ENCODE measurements around the gene ABCC6.
"Not testable (repeated sequence)": the region's sequence is repeated elsewhere in the genome, so short reads cannot be mapped to it uniquely, and the experiment has no call there.

Gene ABCC6

DNA sequence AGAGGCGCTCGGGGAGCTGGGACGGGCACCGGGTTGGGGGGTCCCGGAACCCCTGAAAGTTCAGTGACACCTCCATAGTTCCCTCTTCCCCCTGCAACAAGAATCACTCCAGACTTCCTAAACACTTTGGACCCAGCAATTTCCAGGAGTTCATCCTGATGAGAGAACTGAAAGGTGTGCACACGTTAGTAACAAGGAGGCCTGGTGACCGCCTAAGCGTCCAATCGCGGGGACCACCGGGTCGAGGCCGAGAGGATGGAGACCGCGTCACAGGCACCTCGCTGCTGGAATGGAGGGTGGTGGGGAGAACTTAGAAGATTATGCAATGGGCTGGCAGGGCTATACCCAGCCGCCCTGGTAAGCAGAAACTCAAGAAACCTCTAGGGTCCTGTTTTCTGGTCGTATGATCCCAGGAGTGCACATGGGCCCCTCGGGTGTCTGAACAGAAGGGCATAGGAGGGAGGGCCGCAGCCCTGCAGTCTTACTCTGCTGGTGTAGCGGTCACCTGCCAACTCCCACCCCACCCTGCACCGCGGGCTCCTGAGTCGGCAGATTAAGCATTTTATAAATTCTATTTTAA lies 458 bp upstream of the ABCC6 start:
- not testable (repeated sequence) for DNase-seq (ENCODE audit: low read depth)

- not testable (repeated sequence) for DNase-seq (ENCODE audit: low read depth)
Observed at GRCh38 chr16:16221382-16221781, 1.9 kb downstream of the ABCC6 start.

DNA sequence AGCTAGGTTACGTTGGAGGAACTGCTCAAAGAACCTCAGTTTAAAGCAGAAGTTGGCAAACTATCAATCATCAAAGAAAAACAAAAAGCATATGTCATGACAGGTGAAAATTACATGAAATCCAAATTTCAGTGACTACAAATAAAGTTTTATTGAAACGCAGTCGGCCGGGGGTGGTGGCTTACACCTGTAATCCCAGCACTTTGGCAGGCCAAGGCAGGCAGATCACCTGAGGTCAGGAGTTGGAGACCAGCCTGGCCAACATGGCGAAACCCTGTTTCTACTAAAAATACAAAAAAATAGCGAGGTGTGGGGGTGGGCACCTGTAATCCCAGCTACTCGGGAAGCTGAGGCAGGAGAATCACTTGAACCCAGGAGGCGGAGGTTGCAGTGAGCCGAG lies 2.8 kb downstream of the ABCC6 start:
- DNase-seq (ENCODE audit: low read depth), result not testable (repeated sequence)

DNA sequence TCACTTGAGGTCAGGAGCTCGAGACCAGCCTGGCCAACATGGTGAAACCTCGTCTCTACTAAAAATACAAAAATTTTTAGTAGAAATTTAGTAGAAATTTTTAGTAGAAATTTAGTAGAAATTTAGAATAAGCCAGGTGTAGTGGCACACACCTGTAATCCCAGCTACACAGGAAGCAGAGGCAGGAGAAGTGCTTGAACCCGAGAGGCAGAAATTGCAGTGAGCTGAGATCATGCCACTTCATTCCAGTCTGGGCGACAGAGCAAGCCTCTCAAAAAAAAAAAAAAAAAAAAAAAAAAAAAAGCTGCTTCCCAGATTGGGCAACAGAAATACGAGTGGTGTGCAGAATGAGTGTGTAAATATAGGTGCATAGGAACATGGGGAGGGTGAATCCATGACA lies 4.5 kb downstream of the ABCC6 start:
- DNase-seq (ENCODE audit: low read depth), result not testable (repeated sequence)

DNA sequence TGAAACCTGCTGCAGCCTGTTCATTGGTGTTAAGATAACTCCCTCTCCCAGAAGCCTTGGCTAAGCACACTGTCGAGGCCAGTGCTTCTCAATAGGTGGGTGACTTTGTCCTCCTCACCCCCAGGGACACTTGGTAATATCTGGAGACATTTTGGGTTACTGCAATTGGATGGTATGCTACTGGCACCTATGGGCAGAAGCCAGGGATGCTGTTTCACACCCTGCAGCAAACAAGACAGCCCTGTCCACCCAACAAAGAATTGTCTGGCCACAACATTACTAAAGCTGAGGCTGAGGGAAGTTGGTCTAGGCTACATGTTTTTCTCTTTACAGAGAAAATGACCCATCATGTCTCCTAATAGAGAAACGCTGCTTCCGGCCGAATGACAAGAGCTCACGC lies 4.9 kb downstream of the ABCC6 start:
- DNase-seq (ENCODE audit: low read depth), result not testable (repeated sequence)

DNA sequence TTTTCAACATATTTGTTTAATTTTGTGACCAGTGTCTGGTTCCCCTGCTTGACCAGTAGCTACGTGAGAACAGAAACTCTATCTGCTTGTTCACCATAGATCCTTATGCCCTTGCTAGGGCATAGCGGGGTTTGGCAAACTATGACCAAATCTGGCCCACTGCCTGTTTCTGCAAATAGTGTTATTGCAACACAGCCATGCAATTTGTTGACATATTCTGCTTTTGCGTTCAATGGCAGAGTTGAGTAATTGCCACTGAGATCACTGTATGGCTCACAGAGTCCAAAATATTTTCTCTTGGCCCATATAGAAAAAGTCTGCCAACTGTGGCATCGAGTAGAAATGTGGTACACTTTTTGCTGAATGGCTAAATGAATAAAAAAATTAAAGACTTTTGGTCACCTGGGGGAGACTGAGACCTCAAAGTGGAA lies 9.4 kb downstream of the ABCC6 start:
- peak; percentile 11 for DNase-seq (ENCODE audit: low read depth)

GRCh38 chr16:16211404-16211803 lies 11.9 kb downstream of the ABCC6 start:
- not testable (repeated sequence) for DNase-seq (ENCODE audit: low read depth)

GRCh38 chr16:16208461-16208860 lies 14.8 kb downstream of the ABCC6 start:
- DNase-seq (ENCODE audit: low read depth), result not testable (repeated sequence)

GRCh38 chr16:16207787-16208334 lies 15.4 kb downstream of the ABCC6 start:
- not testable (repeated sequence) for DNase-seq (ENCODE audit: low read depth)

DNA sequence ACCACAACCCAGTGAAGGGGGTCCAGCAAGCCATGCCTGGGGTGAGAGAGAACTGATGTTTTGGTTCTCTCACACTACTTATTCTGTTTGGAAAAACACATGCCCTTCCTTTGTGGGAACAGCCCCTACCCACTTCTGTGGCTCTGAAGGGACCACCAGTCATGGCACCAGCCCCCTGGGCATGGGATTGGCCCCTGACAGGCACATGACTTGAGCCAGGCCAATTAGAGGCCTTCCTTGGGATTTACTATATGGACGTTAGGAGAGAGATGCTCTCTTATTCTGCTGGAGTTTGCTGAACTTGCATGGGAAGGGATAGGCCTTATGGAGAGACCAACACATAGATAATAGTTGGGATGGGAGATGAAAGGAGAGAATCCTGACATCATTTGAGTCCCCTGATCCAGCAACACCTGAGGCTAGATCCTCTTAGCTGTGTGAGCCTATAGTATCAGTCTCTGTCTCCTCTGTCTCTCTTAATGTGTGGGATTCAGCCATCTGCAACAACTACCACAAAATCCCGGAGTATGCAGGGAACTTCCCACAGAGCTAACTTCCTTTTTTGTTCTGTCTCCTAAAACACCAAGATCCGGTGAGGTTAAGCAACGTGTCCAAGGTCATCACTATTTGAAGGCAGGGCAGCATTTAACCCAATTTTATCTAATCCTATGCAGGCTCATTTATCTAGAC lies 16.1 kb downstream of the ABCC6 start:
- DNase-seq (ENCODE audit: low read depth), result not testable (repeated sequence)

- DNase-seq (ENCODE audit: low read depth), result not testable (repeated sequence)
Observed at GRCh38 chr16:16205864-16206263, 17.4 kb downstream of the ABCC6 start.

DNA sequence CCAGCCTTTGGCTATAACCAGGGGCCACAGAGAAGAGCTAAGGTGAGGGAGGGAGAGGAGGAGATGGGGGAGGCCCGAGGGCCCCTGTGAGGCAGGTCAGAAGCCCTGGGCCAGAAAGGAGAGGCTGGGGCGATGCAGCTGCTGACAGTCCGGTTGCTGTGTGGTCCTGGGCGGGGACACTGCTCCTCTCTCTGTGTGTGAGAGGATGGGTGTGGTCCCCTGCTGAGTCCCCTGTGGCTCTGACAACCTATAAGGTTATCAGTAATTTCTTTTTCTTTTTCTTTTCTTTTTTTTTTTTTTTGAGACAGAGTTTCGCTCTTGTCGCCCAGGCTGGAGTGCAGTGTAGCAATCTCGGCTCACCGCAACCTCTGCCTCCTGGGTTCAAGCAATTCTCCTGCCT lies 18.7 kb downstream of the ABCC6 start:
- not testable (repeated sequence) for DNase-seq (ENCODE audit: low read depth)

DNA sequence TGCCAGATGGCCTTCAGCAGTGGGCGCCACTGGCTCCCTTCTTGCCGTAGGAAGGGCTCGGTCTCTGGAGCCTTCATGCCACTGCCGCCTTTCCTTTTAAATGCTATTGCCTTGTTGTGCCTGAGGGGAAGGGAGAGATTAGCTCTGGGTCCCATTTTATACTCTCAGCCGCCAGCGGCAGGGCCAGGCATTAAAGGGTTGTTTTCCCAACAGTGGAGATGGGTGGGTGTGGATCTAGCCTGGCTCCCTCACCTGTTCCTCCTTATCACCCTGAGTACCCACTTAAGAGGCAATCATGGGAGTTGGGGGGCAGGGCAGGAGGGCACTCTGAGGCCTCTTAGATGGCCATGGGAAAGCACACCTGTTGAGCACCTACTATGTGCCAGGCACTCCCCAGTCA lies 19.8 kb downstream of the ABCC6 start:
- DNase-seq (ENCODE audit: low read depth), result not testable (repeated sequence)

GRCh38 chr16:16202400-16203143 lies 20.7 kb downstream of the ABCC6 start:
- DNase-seq (ENCODE audit: low read depth), result not testable (repeated sequence)

DNA sequence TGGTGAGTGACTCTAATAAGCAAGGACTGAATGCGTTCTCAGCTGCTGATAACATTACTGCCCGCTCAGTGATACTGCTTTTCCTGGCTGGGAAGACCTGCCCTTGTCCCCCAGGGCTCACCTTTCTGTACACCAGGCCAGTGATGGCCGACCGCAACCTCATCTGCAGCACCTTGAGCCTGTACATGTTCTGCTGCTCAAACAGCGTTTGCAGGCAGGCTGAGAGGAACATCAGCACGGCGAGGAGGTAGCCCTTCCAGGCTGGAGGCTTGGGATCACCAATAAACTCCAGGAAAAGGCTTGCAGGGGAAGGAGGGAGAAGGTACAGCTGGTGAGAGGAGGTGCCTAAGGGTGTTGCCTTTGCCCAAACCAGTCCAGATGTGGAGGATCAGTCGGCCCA lies 21.4 kb downstream of the ABCC6 start:
- not testable (repeated sequence) for DNase-seq (ENCODE audit: low read depth)

GRCh38 chr16:16200391-16200790 lies 22.9 kb downstream of the ABCC6 start:
- not testable (repeated sequence) for DNase-seq (ENCODE audit: low read depth)

DNA sequence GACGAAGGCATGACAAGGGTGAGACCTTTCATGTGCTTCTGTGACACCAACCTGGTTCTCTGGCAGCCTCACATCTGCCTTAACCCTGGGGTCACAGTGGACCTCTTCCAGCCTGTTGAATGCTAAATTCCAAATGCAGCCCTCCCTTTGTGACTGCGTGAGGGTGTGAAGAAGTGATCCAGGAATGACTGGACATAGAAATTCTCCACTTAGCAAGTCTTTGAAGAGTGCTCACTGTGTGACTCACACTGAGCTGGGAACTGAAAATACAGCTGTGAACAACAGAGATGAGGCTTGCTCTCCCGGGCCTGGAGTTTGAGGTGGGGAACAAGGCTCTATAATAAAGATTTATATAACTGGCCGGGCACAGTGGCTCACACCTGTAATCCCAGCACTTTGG lies 23.9 kb downstream of the ABCC6 start:
- not testable (repeated sequence) for DNase-seq (ENCODE audit: low read depth)

- DNase-seq (ENCODE audit: low read depth), result no peak
Observed at GRCh38 chr16:16197966-16198365, 25.3 kb downstream of the ABCC6 start.

DNA sequence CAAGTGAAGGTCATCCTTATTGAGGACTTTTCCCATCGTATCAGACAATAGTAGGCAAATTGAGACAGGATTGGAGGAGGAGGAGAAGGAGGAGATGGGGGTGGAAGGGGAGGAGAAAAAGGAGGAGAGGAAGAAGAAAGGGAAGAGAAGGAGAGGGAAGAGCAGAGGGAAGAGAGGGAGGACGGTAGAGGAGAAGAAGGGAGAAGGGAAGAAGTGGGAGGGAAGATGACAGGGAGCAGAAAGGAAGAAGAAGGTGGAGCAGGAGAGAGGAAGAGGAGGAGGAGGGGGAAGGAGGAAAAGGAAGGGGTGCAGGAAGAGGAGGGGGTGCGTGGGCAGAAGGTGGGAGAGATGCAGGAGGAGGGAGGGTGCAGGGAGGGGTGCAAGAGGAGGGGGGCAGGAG lies 26.0 kb downstream of the ABCC6 start:
- no peak for DNase-seq (ENCODE audit: low read depth)

GRCh38 chr16:16196099-16196498 lies 27.2 kb downstream of the ABCC6 start:
- DNase-seq (ENCODE audit: low read depth), result no peak

- DNase-seq (ENCODE audit: low read depth), result no peak
Observed at GRCh38 chr16:16191493-16192167, 31.7 kb downstream of the ABCC6 start.

- DNase-seq (ENCODE audit: low read depth), result not testable (repeated sequence)
Observed at GRCh38 chr16:16190966-16191365, 32.3 kb downstream of the ABCC6 start.

All from GM04503 (cell line).